GM23338 (cell line): ENCODE results near the gene SHANK1. TPM values are rescaled to one million over a fixed set of nuclear protein-coding genes. Genes with fewer than 3 reads are reported as not detected.
"Not testable (repeated sequence)": the region's sequence is repeated elsewhere in the genome, so short reads cannot be mapped to it uniquely, and the experiment has no call there.

Experiments
- ATAC-seq: fragments of 200-7000 bp; cut with Tn5 transposase; 3 replicates; pipeline ENCODE4 v1.9.1; 2020
- DNase-seq: peaks from one replicate; pipeline ENCODE4 v3.0.0-alpha.2; 2015; ENCODE audit warnings: low spot score
- H2AFZ ChIP-seq: fragments of 200-600 bp; sonication (generic); 2 replicates; pipeline ENCODE4 v1.8.0; 2016; ENCODE audit warnings: antibody characterized with exemption, mild to moderate bottlenecking, moderate library complexity
- H3F3A ChIP-seq: fragments of 200-600 bp; sonication (generic); replicated peaks from 2 replicates; pipeline ENCODE4 v1.8.0; 2017; ENCODE audit warnings: antibody characterized with exemption, mixed run types, low read depth
- H3K27ac ChIP-seq: fragments of 200-600 bp; sonication (generic); 2 replicates; pipeline ENCODE4 v1.6.1; 2016; ENCODE audit warnings: low read depth
- H3K27me3 ChIP-seq: fragments of 200-600 bp; sonication (generic); 2 replicates; pipeline ENCODE4 v1.8.0; 2016; ENCODE audit warnings: mild to moderate bottlenecking, mixed run types, moderate library complexity; ENCODE audit not compliant: insufficient read depth
- H3K36me3 ChIP-seq: fragments of 200-600 bp; sonication (generic); 2 replicates; pipeline ENCODE4 v1.8.0; 2016; ENCODE audit warnings: mild to moderate bottlenecking; ENCODE audit not compliant: insufficient read depth
- H3K4me1 ChIP-seq: fragments of 200-600 bp; sonication (generic); 2 replicates; pipeline ENCODE4 v1.8.0; 2016; ENCODE audit warnings: mild to moderate bottlenecking, moderate library complexity; ENCODE audit not compliant: insufficient read depth
- H3K4me2 ChIP-seq: fragments of 200-600 bp; sonication (generic); 2 replicates; pipeline ENCODE4 v1.7.1; 2017; ENCODE audit warnings: mixed run types
- H3K4me3 ChIP-seq: fragments of 200-600 bp; sonication (generic); 2 replicates; pipeline ENCODE4 v1.6.1; 2016; ENCODE audit warnings: mixed run types
- H3K79me2 ChIP-seq: fragments of 200-600 bp; sonication (generic); replicated peaks from 2 replicates; pipeline ENCODE4 v1.8.0; 2017; ENCODE audit warnings: mild to moderate bottlenecking; ENCODE audit not compliant: insufficient read depth
- H3K9me2 ChIP-seq: fragments of 200-600 bp; sonication (generic); 2 replicates; pipeline ENCODE4 v1.8.0; 2017; ENCODE audit not compliant: insufficient read depth
- H4K20me1 ChIP-seq: fragments of 200-600 bp; sonication (generic); replicated peaks from 2 replicates; pipeline ENCODE4 v1.8.0; 2017; ENCODE audit warnings: mild to moderate bottlenecking; ENCODE audit not compliant: insufficient read depth
- H3K27ac Mint-ChIP-seq: 2 replicates; pipeline ENCODE4 v1.8.0; 2020; ENCODE audit warnings: inconsistent platforms, mild to moderate bottlenecking, moderate library complexity, mixed read lengths
- H3K27me3 Mint-ChIP-seq: 3 replicates; pipeline ENCODE4 v1.8.0; 2022; ENCODE audit warnings: low read depth, mild to moderate bottlenecking, moderate library complexity, mixed read lengths, inconsistent platforms; ENCODE audit not compliant: insufficient read depth, poor library complexity
- H3K36me3 Mint-ChIP-seq: 3 replicates; pipeline ENCODE4 v1.8.0; 2021; ENCODE audit warnings: low read depth, mild to moderate bottlenecking, inconsistent platforms, moderate library complexity, mixed read lengths
- H3K4me1 Mint-ChIP-seq: 3 replicates; pipeline ENCODE4 v1.8.0; 2020; ENCODE audit warnings: mild to moderate bottlenecking, inconsistent platforms, mixed read lengths
- H3K4me3 Mint-ChIP-seq: 3 replicates; pipeline ENCODE4 v1.8.0; 2021; ENCODE audit warnings: moderate library complexity, mild to moderate bottlenecking, inconsistent platforms, mixed read lengths
- H3K9me3 Mint-ChIP-seq: 3 replicates; pipeline ENCODE4 v1.8.0; 2020; ENCODE audit warnings: moderate library complexity, mild to moderate bottlenecking, inconsistent platforms, mixed read lengths
- CREB1 ChIP-seq: fragments of 250-450 bp; sonication (Bioruptor Pico); IDR thresholded peaks from 2 replicates; pipeline ENCODE4 v1.5.0; 2020; ENCODE audit warnings: low read depth, mild to moderate bottlenecking, moderate library complexity
- CTCF ChIP-seq, 2 experiments: fragments of 200-600 bp in 1 of 2; sonication (generic) in 1 of 2; conservative IDR thresholded peaks; 2 replicates each; pipeline versions ENCODE4 v1.5.1 to v1.6.1; 2016 to 2017; ENCODE audit warnings: antibody characterized with exemption in 2 of 2, low read depth in 2 of 2, mild to moderate bottlenecking in 2 of 2, moderate library complexity in 1 of 2
- EZH2 ChIP-seq: fragments of 200-600 bp; sonication (generic); IDR thresholded peaks from one replicate; pipeline ENCODE4 v1.8.0; 2017; ENCODE audit warnings: antibody characterized with exemption, mild to moderate bottlenecking, low read depth; ENCODE audit not compliant: unreplicated experiment
- JUNB ChIP-seq: IDR thresholded peaks from one replicate; pipeline ENCODE4 v1.6.1; 2016; ENCODE audit warnings: antibody characterized with exemption; ENCODE audit not compliant: unreplicated experiment
- NANOG ChIP-seq: IDR thresholded peaks from 2 replicates; pipeline ENCODE4 v1.6.1; 2016; ENCODE audit warnings: antibody characterized with exemption, borderline replicate concordance
- POLR2AphosphoS5 ChIP-seq: IDR thresholded peaks from 2 replicates; pipeline ENCODE4 v1.6.1; 2016; ENCODE audit warnings: antibody characterized with exemption, low read depth
- REST ChIP-seq: IDR thresholded peaks from one replicate; pipeline ENCODE4 v1.6.1; 2018; ENCODE audit warnings: antibody characterized with exemption; ENCODE audit not compliant: unreplicated experiment
- polyA plus RNA-seq: library from polyadenylated mRNA; unstranded; fragments of >200 nt; fragmentation: Nextera tagmentation; extraction: Ambion mirVana; gene quantifications from 2 replicates; pipeline ENCODE4 v1.2.1, GENCODE V29; 2016
- total RNA-seq: library from RNA; depleted of rRNA; stranded (reverse); fragments of >200 nt; shearing (Covaris generic); gene quantifications from 2 replicates; pipeline ENCODE4 v1.2.3, GENCODE V29; 2014

Gene SHANK1
- total and polyA plus RNA-seq, 2 experiments from 2014 or later: 0.23 to 4.1 TPM

GRCh38 chr19:50624949-50625600, 94.5 kb downstream of the SHANK1 start (continued):
- TF ChIP-seq POLR2AphosphoS5: no peak
- TF ChIP-seq CREB1 (CRISPR knock-in tag): no peak
- TF ChIP-seq EZH2: no peak
- no peak for TF ChIP-seq JUNB
- no peak for TF ChIP-seq CTCF (conservative IDR thresholded peaks at IDR 0.05; ENCODE audit: low read depth in 2 of 2)
- TF ChIP-seq REST: no peak
- no peak for TF ChIP-seq NANOG

- not testable (repeated sequence) for H2AFZ ChIP-seq, H3K27ac ChIP-seq, H3F3A ChIP-seq, H3K27me3 Mint-ChIP-seq, H4K20me1 ChIP-seq, ATAC-seq, H3K27ac Mint-ChIP-seq, H3K4me1 Mint-ChIP-seq, H3K36me3 Mint-ChIP-seq, DNase-seq, H3K4me3 Mint-ChIP-seq, H3K4me2 ChIP-seq, H3K36me3 ChIP-seq, H3K9me2 ChIP-seq, H3K27me3 ChIP-seq, H3K4me3 ChIP-seq, H3K4me1 ChIP-seq, H3K79me2 ChIP-seq
- H3K9me3 Mint-ChIP-seq: peaks cover 65% of the 10 kb centered on the region
Measured at GRCh38 chr19:50620394-50620906, 99.2 kb downstream of the SHANK1 start.

- not testable (repeated sequence) for H3K4me2 ChIP-seq, H3K79me2 ChIP-seq, H3K9me2 ChIP-seq, H3K4me3 Mint-ChIP-seq, H2AFZ ChIP-seq, H3K27me3 ChIP-seq, H3K4me3 ChIP-seq, DNase-seq, H3F3A ChIP-seq, H3K36me3 ChIP-seq, H3K36me3 Mint-ChIP-seq, H3K4me1 ChIP-seq, H3K27ac ChIP-seq, H3K27ac Mint-ChIP-seq, H4K20me1 ChIP-seq, ATAC-seq, H3K27me3 Mint-ChIP-seq, H3K4me1 Mint-ChIP-seq
- peaks cover 65% of the 10 kb centered on the region for H3K9me3 Mint-ChIP-seq
Measured at GRCh38 chr19:50619184-50619583, 100.4 kb downstream of the SHANK1 start.

- not testable (repeated sequence) for H3K4me2 ChIP-seq, DNase-seq, H3K4me3 Mint-ChIP-seq, H3K36me3 Mint-ChIP-seq, H3K4me1 ChIP-seq, H3K27me3 Mint-ChIP-seq, H3K27me3 ChIP-seq, H3K27ac Mint-ChIP-seq, ATAC-seq, H3K36me3 ChIP-seq, H2AFZ ChIP-seq, H3K4me1 Mint-ChIP-seq, H3F3A ChIP-seq, H3K9me2 ChIP-seq, H4K20me1 ChIP-seq, H3K79me2 ChIP-seq, H3K4me3 ChIP-seq, H3K27ac ChIP-seq
- peaks cover 63% of the 10 kb centered on the region for H3K9me3 Mint-ChIP-seq
Measured at GRCh38 chr19:50618379-50618778, 101.2 kb downstream of the SHANK1 start.
